Neural crest cell (in vitro differentiated cells): ENCODE results near the gene ARHGAP19. TPM values are rescaled to one million over a fixed set of nuclear protein-coding genes. Genes with fewer than 3 reads are reported as not detected.

Experiments used
- DNase-seq: peaks from one replicate; pipeline ENCODE4 v3.0.0; 2021; ENCODE audit warnings: low read depth, mixed read lengths, low spot score
- H3K27ac Mint-ChIP-seq: one replicate; pipeline ENCODE4 v1.8.0; 2021; ENCODE audit warnings: mild to moderate bottlenecking, mixed read lengths; ENCODE audit not compliant: unreplicated experiment
- H3K27me3 Mint-ChIP-seq: 2 replicates; pipeline ENCODE4 v1.8.0; 2021; ENCODE audit warnings: low read depth, mild to moderate bottlenecking, mixed read lengths
- H3K36me3 Mint-ChIP-seq: 2 replicates; pipeline ENCODE4 v1.8.0; 2021; ENCODE audit warnings: low read depth, mild to moderate bottlenecking, mixed read lengths
- H3K4me1 Mint-ChIP-seq: 2 replicates; pipeline ENCODE4 v1.8.0; 2021; ENCODE audit warnings: mixed read lengths
- H3K4me3 Mint-ChIP-seq: one replicate; pipeline ENCODE4 v1.8.0; 2021; ENCODE audit warnings: mild to moderate bottlenecking, mixed read lengths
- H3K9me3 Mint-ChIP-seq: 2 replicates; pipeline ENCODE4 v1.8.0; 2021; ENCODE audit warnings: mixed read lengths
- total RNA-seq: library from RNA; stranded (reverse); gene quantifications from 2 replicates; pipeline ENCODE4 v1.2.1, GENCODE V29; 2021
- TF ChIP-seq, protein P1 (sequence below): fragments of 200-600 bp; sonication (generic); conservative IDR thresholded peaks from 2 replicates; pipeline ENCODE4 v1.5.0; 2021; ENCODE audit warnings: antibody characterized with exemption, mild to moderate bottlenecking

The ARHGAP19 gene
- total RNA-seq, 1 donor from 2014 or later: 30.3 TPM

DNA sequence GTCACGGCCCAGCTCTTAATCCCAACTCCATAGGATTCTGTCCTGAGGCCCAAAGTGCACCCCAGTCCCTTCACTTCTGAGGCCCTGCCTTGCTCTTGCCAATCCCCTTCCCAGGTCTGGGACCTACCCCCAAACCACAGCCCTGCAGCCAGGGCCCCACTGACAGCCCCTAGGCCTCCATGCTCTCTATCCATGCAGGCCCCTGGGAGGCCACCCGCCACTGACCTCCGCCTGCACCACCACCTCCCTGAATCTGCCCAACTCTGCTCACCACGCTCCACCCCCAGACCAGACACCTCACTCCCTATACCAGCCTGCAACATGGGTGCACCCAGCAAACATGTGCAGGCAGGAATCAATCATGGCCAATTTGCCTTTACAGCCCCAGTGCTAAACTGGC lies 116.9 kb downstream of the ARHGAP19 start:
- Mint-ChIP-seq H3K9me3 (no peaks in the 10 kb centered on the region), H3K4me1 (peaks cover 11% of the 10 kb centered on the region), H3K4me3 (no peak overlapping the region), H3K36me3 (no peaks in the 10 kb centered on the region), H3K27ac (no peak overlapping the region), H3K27me3 (peaks cover 19% of the 10 kb centered on the region)
- TF ChIP-seq, protein P1, sequence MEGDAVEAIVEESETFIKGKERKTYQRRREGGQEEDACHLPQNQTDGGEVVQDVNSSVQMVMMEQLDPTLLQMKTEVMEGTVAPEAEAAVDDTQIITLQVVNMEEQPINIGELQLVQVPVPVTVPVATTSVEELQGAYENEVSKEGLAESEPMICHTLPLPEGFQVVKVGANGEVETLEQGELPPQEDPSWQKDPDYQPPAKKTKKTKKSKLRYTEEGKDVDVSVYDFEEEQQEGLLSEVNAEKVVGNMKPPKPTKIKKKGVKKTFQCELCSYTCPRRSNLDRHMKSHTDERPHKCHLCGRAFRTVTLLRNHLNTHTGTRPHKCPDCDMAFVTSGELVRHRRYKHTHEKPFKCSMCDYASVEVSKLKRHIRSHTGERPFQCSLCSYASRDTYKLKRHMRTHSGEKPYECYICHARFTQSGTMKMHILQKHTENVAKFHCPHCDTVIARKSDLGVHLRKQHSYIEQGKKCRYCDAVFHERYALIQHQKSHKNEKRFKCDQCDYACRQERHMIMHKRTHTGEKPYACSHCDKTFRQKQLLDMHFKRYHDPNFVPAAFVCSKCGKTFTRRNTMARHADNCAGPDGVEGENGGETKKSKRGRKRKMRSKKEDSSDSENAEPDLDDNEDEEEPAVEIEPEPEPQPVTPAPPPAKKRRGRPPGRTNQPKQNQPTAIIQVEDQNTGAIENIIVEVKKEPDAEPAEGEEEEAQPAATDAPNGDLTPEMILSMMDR: no peak
- DNase-seq: no peak

DNA sequence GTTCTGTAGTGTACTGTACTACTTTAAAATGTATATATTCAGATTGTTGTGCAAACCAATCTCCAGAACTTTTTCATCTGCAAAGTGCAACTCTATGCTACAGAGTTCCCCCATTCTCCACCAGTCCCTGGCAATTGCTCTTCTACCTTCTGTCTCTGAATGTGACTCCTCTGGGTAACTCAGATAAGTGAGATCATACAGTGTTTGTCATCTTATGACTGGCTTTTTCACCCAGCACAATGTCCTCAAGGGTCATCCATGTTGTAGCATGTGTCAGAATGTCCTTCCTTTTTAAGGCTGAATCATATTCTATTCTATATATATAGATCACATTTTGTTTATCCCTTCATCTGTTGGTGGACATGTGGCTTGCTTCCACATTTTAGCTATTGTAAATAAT lies 117.5 kb downstream of the ARHGAP19 start:
- no peaks in the 10 kb centered on the region for H3K36me3 Mint-ChIP-seq

DNA sequence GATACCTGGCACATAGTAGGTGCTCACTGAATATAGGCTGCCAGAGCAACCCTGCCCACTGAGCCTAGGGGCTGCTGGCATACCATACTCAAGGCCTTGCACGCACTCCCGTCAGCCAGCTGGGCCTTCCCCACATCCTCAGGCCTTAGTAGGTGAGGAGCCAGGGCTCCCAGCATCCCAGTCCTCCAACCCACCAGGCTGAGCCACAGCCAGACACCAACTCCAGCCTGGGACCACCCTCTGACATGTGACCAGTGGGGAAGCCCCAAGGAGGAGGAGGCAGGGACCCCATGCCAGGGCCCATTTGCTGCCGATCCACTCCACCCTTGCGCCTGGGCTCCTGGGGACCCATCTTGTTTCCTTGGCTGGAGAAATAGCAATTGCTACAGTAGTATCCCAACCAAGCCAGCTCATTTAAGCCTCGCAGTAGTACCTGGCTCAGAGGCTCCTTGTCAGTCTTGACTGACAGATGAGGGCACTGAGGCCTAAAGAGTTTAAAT lies 118.1 kb downstream of the ARHGAP19 start:
- no peaks in the 10 kb centered on the region for H3K9me3 Mint-ChIP-seq
- no peak for DNase-seq
- peaks cover 8% of the 10 kb centered on the region for H3K27me3 Mint-ChIP-seq
- no peaks in the 10 kb centered on the region for H3K36me3 Mint-ChIP-seq
- H3K27ac Mint-ChIP-seq: no peak overlapping the region
- H3K4me1 Mint-ChIP-seq: peaks cover under 1% of the 10 kb centered on the region
- H3K4me3 Mint-ChIP-seq: no peak overlapping the region
- TF ChIP-seq, protein P1: no peak

More for the DNA sequence above, 117.5 kb downstream of the ARHGAP19 start:
- peaks cover 4% of the 10 kb centered on the region for H3K4me1 Mint-ChIP-seq
- no peak for DNase-seq
- H3K4me3 Mint-ChIP-seq: no peak overlapping the region
- H3K9me3 Mint-ChIP-seq: no peaks in the 10 kb centered on the region
- peaks cover 12% of the 10 kb centered on the region for H3K27me3 Mint-ChIP-seq
- TF ChIP-seq, protein P1: no peak
- H3K27ac Mint-ChIP-seq: no peak overlapping the region

DNA sequence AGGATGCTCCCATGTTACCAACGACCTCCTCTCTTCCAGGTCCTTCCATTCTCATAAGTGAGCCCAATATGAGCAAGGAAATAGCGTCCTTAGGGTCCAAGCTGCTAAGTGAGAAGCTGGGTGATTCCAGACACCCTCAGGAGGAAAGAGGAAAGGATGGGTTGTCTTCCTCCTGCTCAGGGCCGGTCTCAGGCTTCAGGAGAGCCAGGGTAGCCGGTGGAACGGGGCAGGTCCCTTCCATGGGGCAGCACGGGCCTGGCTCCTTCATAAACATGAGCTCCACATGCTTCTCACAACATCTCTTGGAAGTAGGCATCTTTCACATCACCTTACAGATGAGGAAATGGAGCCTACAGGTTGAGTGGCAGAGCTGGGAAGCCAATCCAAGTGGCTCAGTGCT lies 119.4 kb downstream of the ARHGAP19 start:
- H3K27me3 Mint-ChIP-seq: peaks cover 2% of the 10 kb centered on the region
- no peaks in the 10 kb centered on the region for H3K9me3 Mint-ChIP-seq
- H3K4me3 Mint-ChIP-seq: no peak overlapping the region
- no peak overlapping the region for H3K27ac Mint-ChIP-seq
- peaks cover 9% of the 10 kb centered on the region for H3K4me1 Mint-ChIP-seq
- DNase-seq: no peak
- no peaks in the 10 kb centered on the region for H3K36me3 Mint-ChIP-seq
- TF ChIP-seq, protein P1: no peak

Other genes starting within 250 kb of the ARHGAP19 start
- 9.7 and 10.6 TPM in 2 replicates for gene SLIT1, start 106.7 kb downstream of the ARHGAP19 start, total RNA-seq
- gene FRAT1, start 26.6 kb upstream of the ARHGAP19 start, total RNA-seq: 1.6 and 2.2 TPM in 2 replicates
- 8.6 and 8.8 TPM in 2 replicates for gene FRAT2, start 42.1 kb upstream of the ARHGAP19 start, total RNA-seq
- gene RRP12, start 108.7 kb upstream of the ARHGAP19 start, total RNA-seq: 42.1 and 42.6 TPM in 2 replicates
- 313 and 337 TPM in 2 replicates for gene PGAM1, start 133.6 kb upstream of the ARHGAP19 start, total RNA-seq
- gene EXOSC1, start 153.4 kb upstream of the ARHGAP19 start, total RNA-seq: 40.3 and 41.8 TPM in 2 replicates
- 58.1 and 58.2 TPM in 2 replicates for gene ZDHHC16, start 153.5 kb upstream of the ARHGAP19 start, total RNA-seq
- gene MMS19, start 205.8 kb upstream of the ARHGAP19 start, total RNA-seq: 86.4 and 88.7 TPM in 2 replicates
- gene UBTD1, start 206.3 kb upstream of the ARHGAP19 start, total RNA-seq: 6.5 and 8.7 TPM in 2 replicates